Measurements from ENCODE around the gene ARSG. TPM values are rescaled to one million over a fixed set of nuclear protein-coding genes. Genes with fewer than 3 reads are reported as not detected.

ARSG gene
- total and polyA plus RNA-seq, 2 of the 13 experiments (the other 11 are each of a cell fraction or from before 2014, with no cell fraction given) = 3.7 to 15.2 TPM

DNA sequence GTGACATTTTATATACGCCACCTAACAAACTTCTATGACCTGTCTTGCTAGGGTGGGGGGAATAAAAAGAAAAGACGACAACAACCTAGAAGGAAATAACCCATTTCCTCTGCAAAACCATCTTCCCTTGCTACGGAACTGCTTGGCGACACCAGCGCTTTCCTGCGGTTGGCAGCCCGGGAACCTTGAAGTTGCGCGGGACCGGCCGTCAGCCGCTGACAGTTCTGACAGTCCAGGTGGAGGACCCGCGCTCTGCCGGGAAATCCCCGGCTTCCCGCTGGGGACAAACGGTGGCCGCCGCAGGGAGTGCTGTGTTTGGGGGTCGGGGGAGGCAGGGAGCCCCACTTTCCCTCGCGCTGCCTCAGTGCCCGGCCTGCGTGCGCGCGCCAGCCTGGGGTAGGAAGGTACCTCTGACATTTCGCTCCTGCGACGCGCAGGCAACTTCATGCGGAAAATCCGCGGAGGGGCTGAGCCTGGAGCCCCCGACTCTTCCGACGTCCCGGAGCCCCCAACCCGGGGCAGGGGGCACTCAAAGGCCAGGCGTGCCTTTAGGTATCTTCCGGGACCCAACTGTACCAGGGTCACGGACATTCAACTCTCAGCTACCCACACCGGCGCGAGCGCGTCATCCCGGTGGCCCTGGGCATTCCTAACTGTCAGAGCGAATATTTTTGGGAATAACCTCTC lies 884 bp upstream of the ARSG start (continued):
- TF ChIP-seq ZNF530 (CRISPR knock-in tag; IDR thresholded peaks at IDR 0.05; ENCODE audit: low read depth) = no peak
- no peak for TF ChIP-seq YEATS4 (CRISPR knock-in tag; IDR thresholded peaks at IDR 0.05; ENCODE audit: borderline replicate concordance)
- TF ChIP-seq TBP (CRISPR knock-in tag; IDR thresholded peaks at IDR 0.05) = no peak
- TF ChIP-seq XBP1 (CRISPR knock-in tag; IDR thresholded peaks at IDR 0.05) = no peak
- TF ChIP-seq DMAP1 (CRISPR knock-in tag; IDR thresholded peaks at IDR 0.05) = no peak; the same call in 1 of the 2 replicates
- TF ChIP-seq, protein P1, sequence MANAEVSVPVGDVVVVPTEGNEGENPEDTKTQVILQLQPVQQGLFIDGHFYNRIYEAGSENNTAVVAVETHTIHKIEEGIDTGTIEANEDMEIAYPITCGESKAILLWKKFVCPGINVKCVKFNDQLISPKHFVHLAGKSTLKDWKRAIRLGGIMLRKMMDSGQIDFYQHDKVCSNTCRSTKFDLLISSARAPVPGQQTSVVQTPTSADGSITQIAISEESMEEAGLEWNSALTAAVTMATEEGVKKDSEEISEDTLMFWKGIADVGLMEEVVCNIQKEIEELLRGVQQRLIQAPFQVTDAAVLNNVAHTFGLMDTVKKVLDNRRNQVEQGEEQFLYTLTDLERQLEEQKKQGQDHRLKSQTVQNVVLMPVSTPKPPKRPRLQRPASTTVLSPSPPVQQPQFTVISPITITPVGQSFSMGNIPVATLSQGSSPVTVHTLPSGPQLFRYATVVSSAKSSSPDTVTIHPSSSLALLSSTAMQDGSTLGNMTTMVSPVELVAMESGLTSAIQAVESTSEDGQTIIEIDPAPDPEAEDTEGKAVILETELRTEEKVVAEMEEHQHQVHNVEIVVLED (CRISPR knock-in tag; IDR thresholded peaks at IDR 0.05; ENCODE audit: borderline replicate concordance) = no peak
- peak; percentile 34; the same call in 1 of the 2 replicates for TF ChIP-seq KDM3A (CRISPR knock-in tag; IDR thresholded peaks at IDR 0.05; ENCODE audit: low read depth)
- TF ChIP-seq ZNF674 (CRISPR knock-in tag; IDR thresholded peaks at IDR 0.05; ENCODE audit: low read depth) = no peak
- TF ChIP-seq ZNF562 (CRISPR knock-in tag; IDR thresholded peaks at IDR 0.05; ENCODE audit: borderline replicate concordance) = no peak
- TF ChIP-seq GMEB2 (CRISPR knock-in tag; IDR thresholded peaks at IDR 0.05; ENCODE audit: low read depth) = no peak
- TF ChIP-seq, protein P2, sequence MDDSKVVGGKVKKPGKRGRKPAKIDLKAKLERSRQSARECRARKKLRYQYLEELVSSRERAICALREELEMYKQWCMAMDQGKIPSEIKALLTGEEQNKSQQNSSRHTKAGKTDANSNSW (CRISPR knock-in tag; IDR thresholded peaks at IDR 0.05; ENCODE audit: borderline replicate concordance) = 0 out of 2 replicates have a peak, but pooled peaks have one; percentile 44
- TF ChIP-seq IRF2 (CRISPR knock-in tag; IDR thresholded peaks at IDR 0.05) = no peak
- no peak; the same call in 1 of the 2 replicates for TF ChIP-seq FOXO1 (CRISPR knock-in tag; IDR thresholded peaks at IDR 0.05)
- TF ChIP-seq GABPA (IDR thresholded peaks at IDR 0.05; ENCODE audit: low read depth, low read length) = no peak
- TF ChIP-seq GABPA (CRISPR knock-in tag; IDR thresholded peaks at IDR 0.05; ENCODE audit: low read depth) = no peak
- TF ChIP-seq ZNF44 (CRISPR knock-in tag; IDR thresholded peaks at IDR 0.05) = no peak
- 0 out of 2 replicates have a peak, but pooled peaks have one; percentile 38 for TF ChIP-seq ZNF709 (CRISPR knock-in tag; IDR thresholded peaks at IDR 0.05)
- TF ChIP-seq MTA1 (CRISPR knock-in tag; IDR thresholded peaks at IDR 0.05; ENCODE audit: borderline replicate concordance) = no peak
- TF ChIP-seq, protein P3, sequence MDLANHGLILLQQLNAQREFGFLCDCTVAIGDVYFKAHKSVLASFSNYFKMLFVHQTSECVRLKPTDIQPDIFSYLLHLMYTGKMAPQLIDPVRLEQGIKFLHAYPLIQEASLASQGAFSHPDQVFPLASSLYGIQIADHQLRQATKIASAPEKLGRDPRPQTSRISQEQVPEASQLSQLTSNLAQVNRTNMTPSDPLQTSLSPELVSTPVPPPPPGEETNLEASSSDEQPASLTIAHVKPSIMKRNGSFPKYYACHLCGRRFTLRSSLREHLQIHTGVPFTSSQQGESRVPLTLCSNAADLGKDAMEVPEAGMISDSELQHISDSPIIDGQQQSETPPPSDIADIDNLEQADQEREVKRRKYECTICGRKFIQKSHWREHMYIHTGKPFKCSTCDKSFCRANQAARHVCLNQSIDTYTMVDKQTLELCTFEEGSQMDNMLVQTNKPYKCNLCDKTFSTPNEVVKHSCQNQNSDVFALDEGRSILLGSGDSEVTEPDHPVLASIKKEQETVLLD (CRISPR knock-in tag; IDR thresholded peaks at IDR 0.05; ENCODE audit: low read depth) = peak; percentile 45; the same call in 1 of the 2 replicates
- TF ChIP-seq NPAS2 (CRISPR knock-in tag; IDR thresholded peaks at IDR 0.05; ENCODE audit: borderline replicate concordance) = no peak
- no peak for TF ChIP-seq WIZ (CRISPR knock-in tag; IDR thresholded peaks at IDR 0.05)
- peak; percentile 99 for TF ChIP-seq TGIF2 (CRISPR knock-in tag; IDR thresholded peaks at IDR 0.05)
- TF ChIP-seq NFIB (CRISPR knock-in tag; IDR thresholded peaks at IDR 0.05; ENCODE audit: borderline replicate concordance) = no peak
- no peak for TF ChIP-seq THAP8 (CRISPR knock-in tag; IDR thresholded peaks at IDR 0.05; ENCODE audit: borderline replicate concordance)
